Stimulated activated CD8-positive, alpha-beta memory T cell treated with anti-CD3 and anti-CD28 coated beads, Interleukin-2, amount 100 ng/mL, for 1 hour (primary cell): ENCODE measurements around the gene DISP1.

Experiments
- DNase-seq, 2 donors: peaks; one replicate each; pipeline ENCODE4 v3.0.0-alpha.2; 2020; ENCODE audit warnings: low read depth in 2 of 2

Gene DISP1, protein sequence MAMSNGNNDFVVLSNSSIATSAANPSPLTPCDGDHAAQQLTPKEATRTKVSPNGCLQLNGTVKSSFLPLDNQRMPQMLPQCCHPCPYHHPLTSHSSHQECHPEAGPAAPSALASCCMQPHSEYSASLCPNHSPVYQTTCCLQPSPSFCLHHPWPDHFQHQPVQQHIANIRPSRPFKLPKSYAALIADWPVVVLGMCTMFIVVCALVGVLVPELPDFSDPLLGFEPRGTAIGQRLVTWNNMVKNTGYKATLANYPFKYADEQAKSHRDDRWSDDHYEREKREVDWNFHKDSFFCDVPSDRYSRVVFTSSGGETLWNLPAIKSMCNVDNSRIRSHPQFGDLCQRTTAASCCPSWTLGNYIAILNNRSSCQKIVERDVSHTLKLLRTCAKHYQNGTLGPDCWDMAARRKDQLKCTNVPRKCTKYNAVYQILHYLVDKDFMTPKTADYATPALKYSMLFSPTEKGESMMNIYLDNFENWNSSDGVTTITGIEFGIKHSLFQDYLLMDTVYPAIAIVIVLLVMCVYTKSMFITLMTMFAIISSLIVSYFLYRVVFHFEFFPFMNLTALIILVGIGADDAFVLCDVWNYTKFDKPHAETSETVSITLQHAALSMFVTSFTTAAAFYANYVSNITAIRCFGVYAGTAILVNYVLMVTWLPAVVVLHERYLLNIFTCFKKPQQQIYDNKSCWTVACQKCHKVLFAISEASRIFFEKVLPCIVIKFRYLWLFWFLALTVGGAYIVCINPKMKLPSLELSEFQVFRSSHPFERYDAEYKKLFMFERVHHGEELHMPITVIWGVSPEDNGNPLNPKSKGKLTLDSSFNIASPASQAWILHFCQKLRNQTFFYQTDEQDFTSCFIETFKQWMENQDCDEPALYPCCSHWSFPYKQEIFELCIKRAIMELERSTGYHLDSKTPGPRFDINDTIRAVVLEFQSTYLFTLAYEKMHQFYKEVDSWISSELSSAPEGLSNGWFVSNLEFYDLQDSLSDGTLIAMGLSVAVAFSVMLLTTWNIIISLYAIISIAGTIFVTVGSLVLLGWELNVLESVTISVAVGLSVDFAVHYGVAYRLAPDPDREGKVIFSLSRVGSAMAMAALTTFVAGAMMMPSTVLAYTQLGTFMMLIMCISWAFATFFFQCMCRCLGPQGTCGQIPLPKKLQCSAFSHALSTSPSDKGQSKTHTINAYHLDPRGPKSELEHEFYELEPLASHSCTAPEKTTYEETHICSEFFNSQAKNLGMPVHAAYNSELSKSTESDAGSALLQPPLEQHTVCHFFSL (N-terminal part only)

DNA sequence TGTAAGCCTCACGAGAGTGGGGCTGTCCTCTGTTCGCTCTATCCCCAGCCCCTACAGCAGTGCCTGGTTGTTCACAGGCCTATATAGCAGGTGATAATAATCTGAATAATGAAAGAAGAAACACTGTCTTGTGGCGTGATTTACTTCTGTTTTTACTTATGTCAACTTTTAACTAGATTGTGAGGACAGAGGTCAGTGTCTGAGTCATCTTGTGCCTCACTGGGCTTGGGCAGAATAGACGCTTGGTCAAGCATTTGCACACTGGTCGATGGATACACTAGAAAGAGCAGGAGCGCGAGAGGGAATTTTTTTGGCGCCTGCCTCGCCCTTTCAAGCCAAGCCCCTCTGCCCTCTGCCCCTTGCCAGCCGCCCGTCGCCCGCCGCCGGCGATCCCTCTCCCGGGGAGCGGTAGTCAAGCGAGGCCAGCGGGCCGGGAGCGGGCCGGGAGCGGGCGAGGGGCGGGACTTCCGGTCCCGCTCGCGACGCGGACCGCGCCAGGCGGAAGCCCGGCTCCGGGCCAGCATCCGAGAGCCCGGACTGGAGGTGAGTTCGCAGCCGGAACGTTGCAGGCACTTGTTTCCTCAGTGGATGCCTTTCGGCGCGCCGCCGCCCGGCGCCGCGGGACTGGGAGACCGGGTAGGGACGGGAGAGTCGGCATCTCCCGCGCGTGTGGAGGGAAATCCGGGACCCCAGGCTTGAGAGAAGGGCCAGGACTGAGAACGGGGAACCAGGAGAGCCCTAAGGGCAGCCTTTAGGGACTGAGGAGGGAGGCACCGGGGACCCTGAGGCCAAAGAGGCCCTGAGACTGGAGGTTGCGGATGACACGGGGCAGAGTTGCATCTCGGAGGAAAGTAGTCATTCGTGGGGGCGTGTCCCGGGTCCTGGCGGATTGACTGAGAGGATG lies at the start of gene DISP1:
Gene DISP1 (plus strand): TSS at position 504 of the 904 bp plus-strand sequence. CDS start 127,785 bp downstream, outside the sequence.
- peak; percentile 38 to 55 for DNase-seq

- no peak for DNase-seq
These were observed 47.7 kb upstream of the DISP1 start for GRCh38 chr1:222767152-222767571.

GRCh38 chr1:222768592-222768991 lies 46.2 kb upstream of the DISP1 start:
- DNase-seq = no peak

GRCh38 chr1:222769181-222769580 lies 45.7 kb upstream of the DISP1 start:
- no peak for DNase-seq

GRCh38 chr1:222769971-222770620 lies 44.7 kb upstream of the DISP1 start:
- DNase-seq = no peak

DNA sequence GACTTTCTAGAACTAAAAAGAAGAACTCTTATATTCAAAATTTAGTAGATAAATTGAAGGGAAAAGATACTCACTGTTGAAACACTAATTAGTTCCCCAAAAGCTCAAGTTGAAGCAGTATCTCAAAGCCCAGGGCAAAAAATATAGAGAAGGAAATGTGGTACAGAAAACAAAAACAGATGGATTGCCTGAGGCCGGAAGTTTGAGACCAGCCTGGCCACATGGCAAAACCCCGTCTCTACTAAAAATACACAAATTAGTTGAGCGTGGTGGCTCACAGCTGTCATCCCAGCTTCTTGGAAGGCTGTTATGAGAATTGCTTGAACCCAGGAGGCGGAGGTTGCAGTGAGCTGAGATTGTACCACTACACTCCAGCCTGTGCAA lies 41.9 kb upstream of the DISP1 start:
- DNase-seq = no peak

DNA sequence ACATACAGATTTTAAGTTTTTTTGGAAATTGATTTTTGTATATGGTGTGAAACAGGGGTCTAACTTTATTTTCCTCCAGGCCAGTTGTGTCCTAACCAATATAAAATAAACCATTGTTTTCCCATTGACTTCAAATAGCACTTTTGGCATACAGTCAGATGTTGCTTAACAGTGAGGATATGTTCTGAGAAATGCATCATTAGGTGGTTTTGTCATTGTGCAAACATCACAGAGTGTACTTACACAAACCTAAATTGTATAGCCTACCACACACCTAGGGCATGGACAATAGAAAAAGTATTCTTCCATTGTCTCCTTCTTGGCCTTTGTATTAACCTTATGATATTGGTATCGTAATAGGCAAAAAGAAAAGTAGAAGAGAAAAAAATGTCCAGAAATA lies 37.4 kb upstream of the DISP1 start:
- DNase-seq = no peak

DNA sequence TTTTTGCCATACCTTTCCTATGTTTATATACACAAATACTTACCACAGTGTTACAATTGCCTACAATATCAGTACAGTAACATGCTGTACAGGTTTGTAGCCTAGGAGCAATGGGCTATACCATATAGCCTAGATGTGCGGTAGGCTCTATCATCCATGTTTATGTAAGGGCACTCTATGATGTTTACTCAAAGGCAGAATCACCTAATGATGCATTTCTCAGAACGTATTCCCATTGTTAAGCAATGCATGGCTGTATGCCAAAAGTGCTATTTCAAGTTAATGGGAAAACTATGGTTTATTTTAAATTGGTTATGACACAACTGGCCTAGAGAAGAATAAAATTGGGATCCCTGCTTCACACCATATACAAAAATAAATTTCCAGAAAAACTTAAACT lies 36.9 kb upstream of the DISP1 start:
- DNase-seq = no peak

DNA sequence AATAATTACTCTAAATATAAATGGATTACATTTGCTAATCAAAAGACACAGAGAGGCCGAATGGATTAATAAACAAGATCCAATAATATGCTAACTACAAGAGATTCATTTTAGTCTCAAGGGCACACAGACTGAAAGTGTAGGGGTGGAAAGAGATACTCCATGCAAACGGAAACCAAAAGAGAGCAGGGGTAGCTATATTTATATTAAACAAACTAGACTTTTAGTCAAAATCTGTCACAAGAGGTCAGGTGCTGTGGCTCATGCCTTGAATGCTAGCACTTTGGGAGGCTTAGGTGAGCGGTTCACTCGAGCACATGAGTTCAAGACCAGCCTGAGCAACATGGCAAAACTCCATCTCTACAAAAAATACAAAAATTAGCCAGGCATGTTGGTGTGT lies 33.6 kb upstream of the DISP1 start:
- no peak for DNase-seq

GRCh38 chr1:222783051-222783450 lies 31.8 kb upstream of the DISP1 start:
- no peak for DNase-seq

GRCh38 chr1:222784371-222784770 lies 30.5 kb upstream of the DISP1 start:
- DNase-seq = no peak

DNA sequence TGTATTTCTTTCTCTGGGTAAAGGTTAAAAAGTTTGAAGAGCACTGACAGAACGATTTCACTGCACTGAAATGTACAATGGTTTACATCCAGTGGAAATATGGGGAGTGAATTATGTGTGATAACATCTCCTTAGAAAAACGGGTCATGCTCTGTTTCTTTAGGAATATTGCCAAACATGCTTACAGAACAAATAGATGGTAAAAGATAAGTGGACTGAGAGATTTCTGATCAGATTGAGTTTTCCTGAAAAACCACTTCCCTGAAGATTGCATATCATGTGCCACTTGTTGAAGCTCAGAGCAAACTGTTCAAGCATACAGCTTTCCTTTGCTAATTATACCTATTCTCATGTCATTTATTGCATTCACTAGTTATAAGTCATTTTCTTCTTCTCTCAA lies 29.9 kb upstream of the DISP1 start:
- DNase-seq = no peak

DNA sequence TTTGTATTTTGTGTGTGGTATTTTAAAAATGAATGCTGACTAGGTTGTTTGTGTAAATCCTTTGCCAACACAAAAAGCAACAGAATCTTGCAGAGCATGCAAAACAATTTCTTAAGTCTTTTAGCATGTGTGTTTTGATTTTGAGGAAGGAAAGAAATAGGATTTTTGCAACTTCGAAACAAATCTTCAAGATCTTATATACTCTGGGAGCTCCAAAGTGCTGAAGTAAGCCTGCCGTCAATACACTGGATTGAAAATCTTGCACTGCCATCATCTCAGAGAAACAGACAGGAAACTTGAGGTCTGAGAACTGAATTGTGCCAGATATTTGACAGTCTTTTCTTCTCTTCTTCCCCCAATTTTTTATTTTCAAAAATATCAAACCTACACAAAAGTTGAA lies 29.3 kb upstream of the DISP1 start:
- DNase-seq = no peak

DNA sequence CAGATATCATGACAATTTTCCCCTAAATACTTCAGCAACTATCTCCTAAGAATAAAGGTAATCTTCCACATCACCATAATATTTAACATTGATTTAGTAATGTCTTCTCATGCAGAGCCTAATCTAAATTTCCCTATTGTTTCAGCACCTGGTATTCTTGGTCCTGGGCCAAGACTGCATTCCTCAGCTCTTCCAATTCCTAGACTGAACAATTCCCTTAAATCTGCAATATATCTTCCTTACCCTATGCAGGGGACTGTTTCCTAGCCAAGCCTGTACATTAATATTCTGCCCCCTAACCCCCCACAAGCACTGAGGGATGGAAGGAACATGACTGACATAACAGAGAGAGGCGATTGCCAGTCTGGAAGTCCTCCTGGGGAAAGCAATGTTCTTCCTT lies 28.7 kb upstream of the DISP1 start:
- DNase-seq = no peak

DNA sequence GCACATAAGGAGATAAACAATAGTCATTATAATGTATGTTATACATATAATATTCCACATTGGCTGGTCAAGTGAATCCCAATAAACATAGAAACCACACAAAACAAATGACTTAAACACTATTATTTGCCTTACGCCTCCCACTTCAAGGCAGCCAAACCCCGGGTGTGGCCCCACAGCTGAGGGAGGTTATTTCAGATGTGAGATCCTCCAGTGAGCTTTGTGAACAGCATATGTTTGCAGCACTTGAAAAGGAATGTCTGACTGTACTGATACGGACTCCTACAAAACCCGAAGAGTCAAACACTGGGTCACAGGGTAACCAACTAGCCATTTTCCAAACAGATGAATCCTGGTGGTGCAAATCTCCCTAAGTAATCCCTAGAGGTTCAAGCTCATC lies 27.1 kb upstream of the DISP1 start:
- no peak for DNase-seq

DNA sequence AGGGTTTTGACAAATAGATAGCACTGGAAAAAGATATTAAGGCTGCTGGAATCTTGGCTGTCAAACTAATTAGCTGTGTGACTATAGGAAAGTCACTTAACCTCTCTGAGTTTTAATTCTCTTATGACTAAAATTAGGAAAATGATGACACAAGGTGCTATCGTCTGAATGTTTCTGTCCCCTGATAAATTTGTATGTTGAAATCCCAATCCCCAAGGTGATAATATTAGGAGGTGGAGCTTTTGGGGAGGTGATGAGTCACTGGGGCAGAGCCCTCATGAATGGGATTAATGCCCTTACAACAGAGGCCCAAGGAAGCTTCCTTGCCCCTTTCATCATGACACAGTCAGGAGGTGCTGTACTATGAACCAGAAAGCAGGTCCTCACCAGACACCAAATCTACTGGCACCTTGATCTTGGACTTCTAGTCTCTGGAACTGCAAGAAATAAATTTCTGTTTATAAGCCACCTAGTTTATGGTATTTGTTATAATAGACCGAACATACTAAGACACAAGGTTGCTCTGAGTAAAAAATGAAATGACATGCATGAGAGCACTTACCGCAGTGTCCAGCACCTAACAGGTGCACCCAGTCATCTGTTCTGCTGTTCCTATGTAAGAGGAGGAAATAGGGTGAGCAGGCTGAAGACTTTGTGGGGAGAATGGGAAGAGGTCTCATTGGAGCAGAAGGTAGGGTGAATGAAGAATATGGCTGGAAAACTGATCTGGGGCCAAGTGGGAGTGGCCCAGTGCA lies 26.3 kb upstream of the DISP1 start:
- DNase-seq = no peak

DNA sequence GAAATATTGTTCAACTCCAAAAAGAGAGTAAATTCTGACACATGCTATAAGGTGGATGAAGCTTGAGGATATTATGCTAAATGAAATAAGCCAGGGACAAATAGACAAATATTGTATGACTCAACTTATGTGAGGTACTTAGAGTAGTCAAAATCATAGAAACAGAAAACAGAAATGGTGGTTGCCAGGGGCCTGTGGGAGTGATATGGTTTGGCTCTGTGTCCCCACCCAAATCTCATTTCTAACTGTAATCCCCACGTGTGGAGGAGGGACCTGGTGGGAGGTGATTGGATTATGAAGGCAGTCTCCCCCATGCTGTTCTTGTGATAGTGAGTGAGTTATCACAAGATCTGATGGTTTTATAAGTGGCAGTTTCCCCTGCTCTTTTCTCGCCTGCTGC lies 24.7 kb upstream of the DISP1 start:
- DNase-seq = no peak

DNA sequence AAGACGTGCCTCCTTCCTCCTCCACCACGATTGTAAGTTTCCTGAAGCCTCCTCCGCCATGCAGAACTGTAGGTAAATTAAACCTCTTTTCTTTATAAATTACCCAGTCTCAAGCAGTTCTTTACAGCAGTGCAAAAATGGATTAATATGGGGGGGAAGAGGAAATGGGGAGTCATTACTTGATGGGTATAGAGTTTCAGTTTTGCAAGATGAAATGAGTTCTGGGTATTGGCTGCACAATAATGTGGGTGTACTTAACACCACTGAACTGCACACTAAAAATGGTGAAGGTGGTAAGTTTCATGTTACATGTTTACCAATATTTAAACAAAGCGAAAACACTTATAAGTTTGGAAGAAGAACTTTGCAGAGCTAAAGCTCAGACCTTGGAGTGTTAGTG lies 24.3 kb upstream of the DISP1 start:
- no peak for DNase-seq

DNA sequence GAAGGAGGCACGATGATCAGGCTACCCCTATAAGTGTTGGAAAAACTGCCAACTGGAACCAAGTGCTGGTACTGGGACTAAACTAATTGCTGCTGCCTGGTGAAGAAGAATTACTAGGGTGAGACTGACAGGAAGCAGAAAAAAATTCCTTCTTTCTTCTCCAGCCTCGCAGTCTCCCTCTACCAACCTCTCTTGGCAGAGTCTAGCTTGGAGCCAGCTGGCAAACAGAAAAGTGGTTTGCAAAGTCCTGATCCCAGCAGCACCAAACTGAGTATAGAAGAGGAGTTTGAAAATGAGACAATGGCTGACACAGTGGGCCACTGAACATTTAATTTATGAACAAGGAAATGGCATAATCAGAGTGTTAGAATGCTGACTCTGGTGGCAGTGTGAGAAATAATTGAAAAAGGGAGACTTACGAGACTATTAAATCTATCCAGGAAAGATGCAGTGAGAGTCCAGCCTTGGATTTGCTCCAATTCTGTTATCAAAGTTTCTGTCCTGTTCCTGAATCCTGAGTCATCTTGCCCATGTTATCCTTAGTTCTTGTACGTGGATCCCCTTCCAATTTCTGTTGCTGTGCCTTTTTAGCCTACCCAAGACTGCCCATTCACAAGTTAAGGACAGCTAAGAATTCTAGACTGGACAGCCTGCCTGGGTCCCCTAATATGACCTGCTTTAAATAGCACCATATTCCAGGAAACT lies 23.7 kb upstream of the DISP1 start:
- DNase-seq = no peak
